H1 (cell line): Measurements from ENCODE around the gene RBMX2. TPM values are rescaled to one million over a fixed set of nuclear protein-coding genes. Genes with fewer than 3 reads are reported as not detected.

Experiments
- KDM5A ChIP-seq: fragments of 200-600 bp; IDR thresholded peaks from 2 replicates; pipeline ENCODE4 v1.7.1; 2012; ENCODE audit warnings: mild to moderate bottlenecking, low read length, inconsistent platforms, mixed read lengths
- POLR2AphosphoS5 ChIP-seq: IDR thresholded peaks from 2 replicates; pipeline ENCODE4 v1.6.1; 2011; ENCODE audit warnings: low read depth, low read length
- RAD21 ChIP-seq, 2 experiments: IDR thresholded peaks in 1 of 2; conservative IDR thresholded peaks in 1 of 2; 2 replicates each; pipeline ENCODE4 v1.6.1; 2011; ENCODE audit warnings: low read depth in 2 of 2, low read length in 2 of 2, improper control_type of control experiment in 1 of 2, inconsistent platforms in 1 of 2, mild to moderate bottlenecking in 1 of 2, moderate library complexity in 1 of 2
- RFX5 ChIP-seq: IDR thresholded peaks from 2 replicates; pipeline ENCODE4 v1.6.1; 2011; ENCODE audit warnings: low read depth, low read length, improper control_type of control experiment, borderline replicate concordance
- TBP ChIP-seq: IDR thresholded peaks from 2 replicates; pipeline ENCODE4 v1.6.1; 2011; ENCODE audit warnings: low read depth, low read length, improper control_type of control experiment
- polyA plus RNA-seq, 7 experiments: library from polyadenylated mRNA; depleted of rRNA in 3 of 7; stranded (reverse) in 5 of 7; unstranded in 2 of 7; fragments of >200 nt in 5 of 7; fragments of 200-250 nt in 2 of 7; gene quantifications; 1 replicate in 5 of 7; 2 replicates in 1 of 7; 4 replicates in 1 of 7; pipeline versions ENCODE4 v1.2.1 to v1.2.3, GENCODE V29; 2011 to 2013; ENCODE audit warnings: missing spikeins in 2 of 7, mixed read lengths in 2 of 7
- total RNA-seq: library from RNA; stranded (reverse); fragmentation: NEBNext Ultra II Directional; extraction: Animal tissue kit (Norgen Biotek cat#: 25700); gene quantifications from 2 replicates; pipeline ENCODE4 v1.2.1, GENCODE V29; 2021

Gene RBMX2
- total and polyA plus RNA-seq, 2 of the 8 experiments (the other 6 are each of a cell fraction or from before 2014, with no cell fraction given): 10.8 to 23.2 TPM

DNA sequence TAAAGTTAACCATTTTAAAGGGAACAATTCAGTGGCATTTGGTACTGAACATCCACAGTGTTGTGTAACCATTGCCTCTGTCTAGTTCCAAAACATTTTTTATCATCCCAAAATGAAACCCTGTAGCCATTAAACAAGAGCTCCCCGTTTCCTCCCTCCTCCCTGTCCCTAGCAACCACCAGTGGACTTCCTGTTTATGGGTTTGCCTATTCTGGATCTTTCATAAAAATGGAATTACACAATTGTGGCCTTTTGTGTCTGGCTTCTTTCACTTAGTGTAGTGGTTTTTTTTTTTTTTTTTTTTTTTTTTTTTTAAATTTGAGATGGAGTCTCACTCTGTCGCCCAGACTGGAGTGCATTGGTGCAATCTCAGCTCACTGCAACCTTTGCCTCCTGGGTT is 11.6 kb downstream of the RBMX2 start (continued):
- no peak for TF ChIP-seq KDM5A
- no peak for TF ChIP-seq RAD21 (IDR thresholded peaks at IDR 0.05 in 1 of 2, conservative IDR thresholded peaks at IDR 0.05 in 1 of 2; ENCODE audit: low read depth in 2 of 2, low read length in 2 of 2)
- TF ChIP-seq POLR2AphosphoS5: no peak
- no peak for TF ChIP-seq RFX5
- TF ChIP-seq TBP: no peak
